Urinary bladder (tissue), 4 donors: ENCODE results near the gene CEP70. TPM values are rescaled to one million over a fixed set of nuclear protein-coding genes. Genes with fewer than 3 reads are reported as not detected.
"Not testable (repeated sequence)": the region's sequence is repeated elsewhere in the genome, so short reads cannot be mapped to it uniquely, and the experiment has no call there.

ENCODE experiments used
- DNase-seq: peaks from one replicate; pipeline ENCODE4 v3.0.0-alpha.2; 2015; ENCODE audit errors: extremely low spot score
- H3K27ac ChIP-seq: one replicate; pipeline ENCODE4 v1.5.1; 2013; ENCODE audit warnings: low read depth, mild to moderate bottlenecking, moderate library complexity
- H3K36me3 ChIP-seq: one replicate; pipeline ENCODE4 v1.6.1; 2013; ENCODE audit warnings: mild to moderate bottlenecking, moderate library complexity; ENCODE audit not compliant: insufficient read depth
- H3K4me1 ChIP-seq: one replicate; pipeline ENCODE4 v1.6.1; 2013; ENCODE audit warnings: mild to moderate bottlenecking, moderate library complexity; ENCODE audit not compliant: insufficient read depth
- H3K4me3 ChIP-seq: one replicate; pipeline ENCODE4 v1.5.1; 2013; ENCODE audit warnings: low read depth, low read length
- WGBS: extraction: QIAGEN DNeasy Blood & Tissue Kit; methylation state at CpG from one replicate; pipeline ENCODE4 v1.1.7; 2013; 5-methylcytosine and 5-hydroxymethylcytosine counted together
- polyA plus RNA-seq: library from polyadenylated mRNA; stranded (reverse); fragments of 200-250 nt; gene quantifications from one replicate; pipeline ENCODE4 v1.2.3, GENCODE V29; 2013
- total RNA-seq: library from RNA; depleted of rRNA; stranded (reverse); fragments of >200 nt; gene quantifications from one replicate; pipeline ENCODE4 v1.2.3, GENCODE V29; 2014
- donor health status: healthy with polysubstance abuse.
- donor health status: healthy.

Gene CEP70
- total and polyA plus RNA-seq, 2 donors = 13.3 to 93.1 TPM

DNA sequence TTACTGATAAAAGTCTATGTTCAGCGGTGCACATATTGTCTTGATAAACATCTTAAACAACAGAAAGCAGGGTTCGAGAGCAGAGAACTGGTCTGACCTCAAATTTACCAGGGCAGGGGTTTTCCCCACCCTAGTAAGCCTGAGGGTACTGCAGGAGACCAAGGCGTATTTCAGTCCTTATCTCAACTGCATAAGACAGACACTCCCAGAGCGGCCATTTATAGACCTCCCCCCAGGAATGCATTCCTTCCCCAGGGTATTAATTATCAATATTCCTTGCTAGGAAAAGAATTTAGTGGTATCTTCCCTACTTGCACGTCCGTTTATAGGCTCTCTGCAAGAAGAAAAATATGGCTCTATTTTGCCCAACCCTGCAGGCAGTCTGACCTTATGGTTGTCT is 107.5 kb downstream of the CEP70 start:
- not testable (repeated sequence) for H3K4me1 ChIP-seq, H3K36me3 ChIP-seq, H3K4me3 ChIP-seq, H3K27ac ChIP-seq, DNase-seq
- WGBS = 98% methylated on average over 6 of the region's 6 CpGs

DNA sequence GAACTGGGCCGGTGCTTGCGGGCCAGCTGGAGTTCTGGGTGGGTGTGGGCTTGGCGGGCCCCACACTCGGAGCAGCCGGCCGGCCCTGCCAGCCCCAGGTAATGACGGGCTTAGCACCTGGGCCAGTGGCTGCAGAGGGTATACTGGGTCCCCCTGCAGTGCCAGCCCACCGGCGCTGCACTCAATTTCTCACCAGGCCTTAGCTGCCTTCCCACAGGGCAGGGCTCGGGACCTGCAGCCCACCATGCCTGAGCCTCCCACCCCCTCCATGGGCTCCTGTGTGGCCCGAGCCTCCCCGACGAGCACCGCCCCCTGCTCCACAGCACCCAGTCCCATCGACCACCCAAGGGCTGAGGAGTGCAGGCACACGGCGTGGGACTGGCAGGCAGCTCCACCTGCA is 109.4 kb downstream of the CEP70 start:
- not testable (repeated sequence) for DNase-seq, H3K27ac ChIP-seq, H3K36me3 ChIP-seq, H3K4me3 ChIP-seq, H3K4me1 ChIP-seq
- WGBS = 97% methylated on average over 17 of the region's 17 CpGs

GRCh38 chr3:138479438-138479863 is 114.6 kb downstream of the CEP70 start:
- Histone ChIP-seq H3K4me3 (no peak overlapping the region), H3K4me1 (no peaks in the 10 kb centered on the region), H3K27ac (no peak overlapping the region), H3K36me3 (no peaks in the 10 kb centered on the region)
- no peak for DNase-seq
- 40% methylated on average over 4 of the region's 4 CpGs for WGBS

DNA sequence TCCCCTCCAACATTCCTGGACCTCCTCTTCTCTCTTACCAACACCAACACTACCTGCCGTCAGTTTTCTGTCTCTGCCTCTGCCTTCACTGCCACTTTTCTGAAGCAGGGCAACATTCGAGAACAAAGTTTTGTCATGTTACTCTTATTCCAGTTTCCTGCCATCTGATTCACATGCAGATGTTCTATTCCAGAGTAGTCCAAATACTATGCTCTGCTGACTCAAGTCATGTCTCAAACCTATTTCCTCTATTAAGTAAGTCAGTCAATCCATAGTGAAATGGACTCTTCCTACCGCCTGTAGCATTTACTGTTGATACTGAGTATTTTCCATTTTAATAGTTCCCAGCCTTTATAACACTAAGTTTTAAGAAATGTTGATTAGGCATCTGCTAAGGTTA is 116.3 kb downstream of the CEP70 start:
- Histone ChIP-seq H3K4me3 (no peak overlapping the region), H3K4me1 (no peaks in the 10 kb centered on the region), H3K36me3 (no peaks in the 10 kb centered on the region), H3K27ac (no peak overlapping the region)
- WGBS = 93% methylated on average over 3 of the region's 3 CpGs
- no peak for DNase-seq

- Histone ChIP-seq H3K4me3 (no peak overlapping the region), H3K36me3 (no peaks in the 10 kb centered on the region), H3K4me1 (no peaks in the 10 kb centered on the region), H3K27ac (no peak overlapping the region)
- DNase-seq = no peak
Observed at GRCh38 chr3:138477120-138477519, 116.9 kb downstream of the CEP70 start.

- no peak overlapping the region for H3K4me3 ChIP-seq
- no peak overlapping the region for H3K27ac ChIP-seq
- WGBS = 87% methylated on average over 2 of the region's 2 CpGs
- H3K4me1 ChIP-seq = no peaks in the 10 kb centered on the region
- H3K36me3 ChIP-seq = no peaks in the 10 kb centered on the region
- no peak for DNase-seq
Observed at GRCh38 chr3:138476526-138476925, 117.5 kb downstream of the CEP70 start.

DNA sequence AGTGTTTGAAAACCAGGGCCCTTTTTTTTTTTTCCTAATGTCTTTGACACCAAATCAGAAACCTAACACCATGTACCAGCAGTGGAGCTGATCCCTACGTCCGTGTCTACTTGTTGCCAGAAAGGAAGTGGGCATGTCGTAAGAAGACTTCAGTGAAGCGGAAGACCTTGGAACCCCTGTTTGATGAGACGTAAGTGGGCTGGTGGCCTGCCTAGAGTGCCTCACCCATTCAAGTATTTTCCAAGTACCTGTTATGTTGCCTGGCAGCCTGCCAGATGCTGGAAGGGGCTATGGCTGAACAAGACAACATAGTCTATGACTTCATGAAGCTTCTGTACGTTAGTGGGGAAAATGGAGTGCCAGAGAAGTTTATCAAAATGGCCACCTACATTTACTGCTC is 119.9 kb downstream of the CEP70 start:
- WGBS = 63% methylated on average over 6 of the region's 6 CpGs
- no peak for DNase-seq

DNA sequence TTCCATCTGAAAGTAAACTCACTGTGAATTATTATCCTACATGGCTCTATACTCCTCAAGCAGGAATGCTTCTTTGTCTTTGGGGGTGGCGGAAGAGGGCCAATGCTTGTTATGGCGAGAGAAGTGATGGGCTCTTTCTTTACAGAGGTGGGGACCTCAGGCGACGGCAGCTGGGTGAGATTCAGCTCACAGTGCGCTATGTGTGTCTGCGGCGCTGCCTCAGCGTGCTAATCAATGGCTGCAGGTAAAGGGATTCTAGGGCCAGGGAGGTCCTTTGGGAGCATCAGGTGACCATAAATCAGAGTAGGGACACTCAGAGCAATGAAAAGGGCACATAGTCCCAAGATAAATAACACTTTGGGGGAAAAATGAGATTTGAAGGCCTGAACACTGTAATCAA is 120.7 kb downstream of the CEP70 start:
- 97% methylated on average over 8 of the region's 8 CpGs for WGBS
- H3K27ac ChIP-seq = no peak overlapping the region
- H3K36me3 ChIP-seq = no peaks in the 10 kb centered on the region
- no peaks in the 10 kb centered on the region for H3K4me1 ChIP-seq
- no peak overlapping the region for H3K4me3 ChIP-seq
- no peak for DNase-seq

More for the DNA sequence above, 119.9 kb downstream of the CEP70 start:
- no peak overlapping the region for H3K4me3 ChIP-seq
- no peaks in the 10 kb centered on the region for H3K36me3 ChIP-seq
- H3K4me1 ChIP-seq = no peaks in the 10 kb centered on the region
- H3K27ac ChIP-seq = no peak overlapping the region

DNA sequence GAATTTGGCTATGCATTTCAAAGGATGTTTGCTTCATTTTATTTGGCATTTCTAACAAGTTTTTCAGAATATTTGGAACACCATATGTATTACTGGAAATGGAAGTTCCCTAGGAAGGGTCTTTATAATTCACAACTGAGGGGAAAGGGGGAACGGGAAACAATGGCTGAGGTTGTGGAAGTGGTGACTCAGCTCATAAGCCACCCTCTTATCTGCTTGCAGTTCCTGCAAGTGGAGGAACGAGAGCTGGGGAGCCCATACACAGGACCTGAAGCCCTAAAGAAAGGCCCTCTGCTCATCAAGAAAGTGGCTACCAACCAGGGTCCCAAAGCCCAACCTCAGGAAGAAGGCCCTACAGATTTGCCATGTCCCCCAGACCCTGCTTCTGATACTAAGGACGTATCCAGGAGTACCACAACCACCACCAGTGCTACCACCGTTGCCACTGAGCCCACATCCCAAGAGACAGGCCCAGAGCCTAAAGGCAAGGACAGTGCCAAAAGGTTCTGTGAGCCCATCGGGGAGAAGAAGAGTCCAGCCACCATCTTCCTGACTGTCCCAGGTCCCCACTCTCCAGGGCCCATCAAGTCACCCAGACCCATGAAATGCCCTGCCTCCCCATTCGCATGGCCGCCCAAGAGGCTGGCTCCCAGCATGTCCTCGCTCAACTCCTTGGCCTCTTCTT is 121.8 kb downstream of the CEP70 start:
- H3K27ac ChIP-seq = no peak overlapping the region
- H3K4me3 ChIP-seq = no peak overlapping the region
- no peaks in the 10 kb centered on the region for H3K36me3 ChIP-seq
- WGBS = 94% methylated on average over 8 of the region's 8 CpGs
- no peaks in the 10 kb centered on the region for H3K4me1 ChIP-seq
- no peak for DNase-seq

GRCh38 chr3:138471481-138471880 is 122.6 kb downstream of the CEP70 start:
- no peak overlapping the region for H3K27ac ChIP-seq
- no peak overlapping the region for H3K4me3 ChIP-seq
- no peak for DNase-seq
- H3K36me3 ChIP-seq = no peaks in the 10 kb centered on the region
- 61% methylated on average over 1 of the region's 1 CpG for WGBS
- H3K4me1 ChIP-seq = no peaks in the 10 kb centered on the region

DNA sequence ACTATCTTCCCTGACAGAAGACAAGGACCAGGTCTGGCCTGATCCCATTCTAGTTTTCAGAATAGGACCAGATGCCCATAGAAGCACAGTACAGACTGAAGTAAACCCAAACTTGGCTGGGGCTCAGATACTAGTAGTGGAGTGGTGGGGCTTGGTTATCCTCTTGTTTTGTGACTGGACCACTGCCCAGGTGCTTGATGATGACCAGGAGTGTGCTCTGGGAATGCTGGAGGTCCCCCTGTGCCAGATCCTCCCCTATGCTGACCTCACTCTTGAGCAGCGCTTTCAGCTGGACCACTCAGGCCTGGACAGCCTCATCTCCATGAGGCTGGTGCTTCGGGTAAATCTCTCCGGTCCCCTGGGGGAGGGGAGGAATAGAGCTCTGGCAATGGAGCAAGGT is 123.4 kb downstream of the CEP70 start:
- Histone ChIP-seq H3K27ac (no peak overlapping the region), H3K4me3 (no peak overlapping the region), H3K4me1 (no peaks in the 10 kb centered on the region), H3K36me3 (no peaks in the 10 kb centered on the region)
- DNase-seq = no peak
- WGBS = 54% methylated on average over 3 of the region's 3 CpGs

DNA sequence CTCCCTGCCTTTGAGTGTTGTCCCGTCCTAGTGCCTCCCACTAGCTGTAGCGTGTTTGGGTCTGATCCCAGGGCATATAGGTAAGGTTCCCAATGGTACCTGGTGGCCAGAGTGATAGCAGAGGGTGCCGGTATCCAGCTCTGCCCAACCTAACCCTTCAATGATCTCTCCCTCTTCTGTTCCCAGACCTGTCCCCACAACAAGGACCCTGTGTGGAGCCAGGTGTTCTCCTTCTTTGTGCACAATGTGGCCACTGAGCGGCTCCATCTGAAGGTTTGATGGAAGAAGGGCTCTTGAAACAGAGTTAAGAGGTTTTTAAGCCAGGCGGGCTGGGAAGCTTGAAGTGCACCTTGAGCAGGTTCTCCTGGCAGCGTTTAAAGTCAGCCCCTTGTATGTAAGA is 124.2 kb downstream of the CEP70 start:
- WGBS = 88% methylated on average over 6 of the region's 6 CpGs
- H3K4me3 ChIP-seq = no peak overlapping the region
- H3K27ac ChIP-seq = no peak overlapping the region
- no peaks in the 10 kb centered on the region for H3K36me3 ChIP-seq
- no peak for DNase-seq
- no peaks in the 10 kb centered on the region for H3K4me1 ChIP-seq

- Histone ChIP-seq H3K4me1 (no peaks in the 10 kb centered on the region), H3K36me3 (no peaks in the 10 kb centered on the region), H3K27ac (no peak overlapping the region), H3K4me3 (no peak overlapping the region)
- WGBS = 37% methylated on average over 2 of the region's 2 CpGs
- no peak for DNase-seq
Observed at GRCh38 chr3:138468886-138469285, 125.2 kb downstream of the CEP70 start.

DNA sequence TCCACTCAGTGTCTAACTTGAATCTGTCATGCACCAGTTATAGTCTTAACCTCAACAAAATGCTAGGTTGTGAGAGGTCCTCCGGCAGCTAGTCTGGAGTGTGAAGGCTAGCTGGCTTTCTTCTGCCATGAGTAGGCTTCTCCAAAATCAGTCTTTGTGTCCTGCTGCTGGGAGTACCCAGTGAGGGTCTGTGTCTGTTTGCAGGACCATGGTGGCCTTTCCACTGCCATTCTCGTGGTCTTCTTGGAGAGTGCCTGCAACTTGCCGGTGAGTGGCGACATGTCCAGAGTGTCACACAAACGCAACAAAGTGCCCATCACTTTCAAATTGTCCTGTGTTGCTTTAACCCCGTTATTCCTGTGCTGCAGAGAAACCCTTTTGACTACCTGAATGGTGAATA is 125.6 kb downstream of the CEP70 start:
- 73% methylated on average over 6 of the region's 6 CpGs for WGBS
- no peak for DNase-seq
- Histone ChIP-seq H3K4me1 (no peaks in the 10 kb centered on the region), H3K27ac (no peak overlapping the region), H3K4me3 (no peak overlapping the region), H3K36me3 (no peaks in the 10 kb centered on the region)

- no peak overlapping the region for H3K27ac ChIP-seq
- no peaks in the 10 kb centered on the region for H3K36me3 ChIP-seq
- H3K4me1 ChIP-seq = no peaks in the 10 kb centered on the region
- DNase-seq = no peak
- no peak overlapping the region for H3K4me3 ChIP-seq
- WGBS = 95% methylated on average over 5 of the region's 5 CpGs
Observed at GRCh38 chr3:138467931-138468330, 126.1 kb downstream of the CEP70 start.
